ENCODE measurements around the gene TAF3. TPM values are rescaled to one million over a fixed set of nuclear protein-coding genes. Genes with fewer than 3 reads are reported as not detected.

TAF3 gene
- total and polyA plus RNA-seq, 12 donors: 3.6 to 14.9 (median 11.0) TPM

- Histone ChIP-seq H3K4me1 (peaks cover 0 to 40% (median 23%) of the 10 kb centered on the region in 9 donors), H3K27me3 (peaks cover 38 to 98% (median 95%) of the 10 kb centered on the region in 7 donors), H3K4me3 (peak overlapping the region in 9 of 10 donors; percentile 6 to 34 (median 24)), H3K27ac (no peak overlapping the region), H3K36me3 (no peaks in the 10 kb centered on the region), H3K9me3 (no peaks in the 10 kb centered on the region)
- ATAC-seq (peak; percentile 57 to 84 (median 72)), DNase-seq (no peak)
- intact Hi-C loops (cut with DNase I): no loop called here
- no peak for TF ChIP-seq CTCF (IDR thresholded peaks at IDR 0.05)
- 1 to 4% methylated on average over 45 of the region's 45 CpGs for WGBS, 2 donors
Observed at GRCh38 chr10:8033812-8034465, 215.6 kb downstream of the TAF3 start.

GRCh38 chr10:8034466-8035005 is 216.2 kb downstream of the TAF3 start:
- Histone ChIP-seq H3K4me3 (peak overlapping the region in 9 of 10 donors; percentile 6 to 34 (median 24)), H3K9me3 (no peaks in the 10 kb centered on the region), H3K27me3 (peaks cover 40 to 99% (median 97%) of the 10 kb centered on the region in 7 donors), H3K27ac (no peak overlapping the region), H3K36me3 (no peaks in the 10 kb centered on the region), H3K4me1 (peaks cover 0 to 40% (median 23%) of the 10 kb centered on the region in 9 donors)
- no peak for TF ChIP-seq CTCF (IDR thresholded peaks at IDR 0.05)
- ATAC-seq (peak in 1 of 8 donors; percentile 17), DNase-seq (no peak)
- 2 to 3% methylated on average over 35 to 37 of the region's 37 CpGs for WGBS, 2 donors
- intact Hi-C loops (cut with DNase I): no loop called here

- Histone ChIP-seq H3K36me3 (no peaks in the 10 kb centered on the region), H3K9me3 (no peaks in the 10 kb centered on the region), H3K27ac (no peak overlapping the region), H3K27me3 (peaks cover 42 to 100% (median 97%) of the 10 kb centered on the region in 7 donors), H3K4me3 (peak overlapping the region in 5 of 10 donors; percentile 19 to 34 (median 26)), H3K4me1 (peaks cover 0 to 40% (median 23%) of the 10 kb centered on the region in 9 donors)
- intact Hi-C loops (cut with DNase I): no loop called here
- DNase-seq: no peak
- 7 to 14% methylated on average over 32 of the region's 32 CpGs for WGBS, 2 donors
- no peak for ATAC-seq
- no peak for TF ChIP-seq CTCF (IDR thresholded peaks at IDR 0.05)
Observed at GRCh38 chr10:8035006-8035640, 216.8 kb downstream of the TAF3 start.

GRCh38 chr10:8035641-8036470 is 217.6 kb downstream of the TAF3 start:
- Histone ChIP-seq H3K4me3 (no peak overlapping the region), H3K36me3 (no peaks in the 10 kb centered on the region), H3K27ac (no peak overlapping the region), H3K27me3 (peaks cover 48 to 100% (median 98%) of the 10 kb centered on the region in 7 donors), H3K9me3 (no peaks in the 10 kb centered on the region), H3K4me1 (peaks cover 0 to 40% (median 23%) of the 10 kb centered on the region in 9 donors)
- intact Hi-C loops (cut with DNase I): no loop called here
- TF ChIP-seq CTCF (IDR thresholded peaks at IDR 0.05): no peak
- ATAC-seq (no peak), DNase-seq (no peak)
- 4 to 9% methylated on average over 44 to 47 of the region's 47 CpGs for WGBS, 2 donors

All from heart right ventricle (tissue), 16 donors.